Lower leg skin (tissue), 4 donors: ENCODE data around the gene FAF2. TPM values are rescaled to one million over a fixed set of nuclear protein-coding genes. Genes with fewer than 3 reads are reported as not detected.

ENCODE experiments used
- DNase-seq, 2 donors: peaks; one replicate each; pipeline ENCODE4 v3.0.0-alpha.2; 2019; ENCODE audit warnings: low spot score in 2 of 2
- H3K4me3 ChIP-seq: fragments of 200-600 bp; sonication (generic); 2 replicates; pipeline ENCODE4 v1.5.1; 2017; ENCODE audit warnings: mild to moderate bottlenecking, low read depth; ENCODE audit not compliant: poor library complexity, severe bottlenecking
- CTCF ChIP-seq, 3 donors: fragments of 450-650 bp; IDR thresholded peaks; one replicate each; pipeline ENCODE4 v1.5.1; 2016; ENCODE audit warnings: antibody characterized with exemption in 3 of 3, mild to moderate bottlenecking in 3 of 3, moderate library complexity in 2 of 3
- POLR2A ChIP-seq, 2 donors: fragments of 450-650 bp; IDR thresholded peaks; one replicate each; pipeline ENCODE4 v1.6.1; 2016 to 2017; ENCODE audit warnings: antibody characterized with exemption in 2 of 2, mild to moderate bottlenecking in 1 of 2, moderate library complexity in 1 of 2
- WGBS, 2 donors: methylation state at CpG; one replicate each; pipeline ENCODE4 v1.1.5; 2018; 5-methylcytosine and 5-hydroxymethylcytosine counted together
- intact Hi-C: fragments of 100-400 bp; cut with DNase I; formaldehyde crosslinking; loops from one replicate; pipeline ENCODE4 v1.15.0; 2023; ENCODE audit warnings: low total_unique reads
- total RNA-seq, 4 donors: library from RNA; depleted of rRNA; stranded (reverse); fragments of >200 nt; gene quantifications; one replicate each; pipeline ENCODE4 v1.1.0, GENCODE V29; 2016

FAF2 gene
- total RNA-seq, 4 donors from 2014 or later, result 32.6 to 35.8 (median 33.7) TPM

GRCh38 chr5:176444742-176445141 is 3.4 kb upstream of the FAF2 start:
- intact Hi-C loops, result no loop called here
- 86 to 90% methylated on average over 5 of the region's 5 CpGs for whole genome bisulfite sequencing, 2 donors
- TF ChIP-seq POLR2A (IDR thresholded peaks at IDR 0.05) (no peak), CTCF (IDR thresholded peaks at IDR 0.05) (no peak)

GRCh38 chr5:176446028-176446665 is 2.0 kb upstream of the FAF2 start:
- TF ChIP-seq CTCF (IDR thresholded peaks at IDR 0.05), result no peak
- TF ChIP-seq POLR2A (IDR thresholded peaks at IDR 0.05), result no peak
- no peak for DNase-seq
- WGBS, 2 donors, result 87% methylated on average over 9 of the region's 9 CpGs
- H3K4me3 ChIP-seq, result no peak overlapping the region
- intact Hi-C loops, result no loop called here

More at GRCh38 chr5:176444742-176445141, 3.4 kb upstream of the FAF2 start:
- no peak for DNase-seq
- no peak overlapping the region for H3K4me3 ChIP-seq

GRCh38 chr5:176446884-176447590 is 1.1 kb upstream of the FAF2 start:
- TF ChIP-seq POLR2A (IDR thresholded peaks at IDR 0.05) (no peak), CTCF (IDR thresholded peaks at IDR 0.05) (no peak)
- 17% methylated on average over 27 of the region's 27 CpGs for WGBS, 2 donors
- DNase-seq, result peak; percentile 17 to 87
- intact Hi-C loops, result no loop called here
- H3K4me3 ChIP-seq, result peak overlapping the region; percentile 65

DNA sequence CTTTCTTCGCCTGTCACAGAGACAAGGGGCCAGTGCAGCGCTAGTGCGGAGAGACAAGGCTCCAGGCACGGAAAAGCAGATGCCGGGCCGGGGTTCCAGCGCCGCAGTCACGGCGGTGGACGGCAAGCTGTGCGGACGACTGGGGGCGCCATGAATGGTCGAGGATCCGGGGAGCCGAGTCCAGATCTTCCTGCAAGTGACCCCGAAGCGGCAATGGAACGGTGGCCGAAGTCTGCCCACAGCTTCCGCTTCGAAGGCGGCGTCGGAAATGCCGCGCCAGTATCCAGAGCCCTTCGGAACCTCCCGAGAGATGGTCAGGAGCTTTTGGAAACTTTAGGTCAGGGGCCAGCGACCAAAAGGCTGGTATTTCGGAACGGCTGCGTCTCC is 601 bp upstream of the FAF2 start:
- TF ChIP-seq POLR2A (IDR thresholded peaks at IDR 0.05), result no peak
- no peak for TF ChIP-seq CTCF (IDR thresholded peaks at IDR 0.05)
- peak overlapping the region; percentile 65 for H3K4me3 ChIP-seq
- 0% methylated on average over 30 to 34 of the region's 34 CpGs for WGBS, 2 donors
- no peak for DNase-seq
- intact Hi-C loops, result no loop called here

DNA sequence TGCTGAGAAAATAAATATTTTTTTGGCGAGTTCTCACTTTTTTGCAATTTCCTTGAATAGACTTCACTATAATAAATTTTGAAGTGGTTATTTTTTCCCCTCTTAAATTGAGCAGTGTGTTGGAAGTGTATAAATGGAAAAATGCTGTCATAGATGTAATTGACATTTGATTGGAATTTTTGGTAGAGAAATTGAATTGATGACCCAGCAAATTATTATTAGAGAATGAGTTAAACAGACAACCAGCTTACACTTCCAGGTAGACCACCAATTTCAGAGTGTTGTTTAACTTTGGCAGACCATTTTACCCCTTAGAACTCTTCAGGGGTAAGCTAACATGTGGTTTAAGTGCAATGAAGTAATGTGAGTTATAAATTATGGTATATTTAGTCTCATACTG is 1.9 kb downstream of the FAF2 start:
- WGBS, 2 donors, result 68 to 80% methylated on average over 1 of the region's 1 CpG
- DNase-seq, result no peak
- intact Hi-C loops, result no loop called here
- no peak overlapping the region for H3K4me3 ChIP-seq
- TF ChIP-seq POLR2A (IDR thresholded peaks at IDR 0.05), result no peak
- no peak for TF ChIP-seq CTCF (IDR thresholded peaks at IDR 0.05)
